ENCODE measurements around the gene ALDH1L1.

ALDH1L1 gene

DNA sequence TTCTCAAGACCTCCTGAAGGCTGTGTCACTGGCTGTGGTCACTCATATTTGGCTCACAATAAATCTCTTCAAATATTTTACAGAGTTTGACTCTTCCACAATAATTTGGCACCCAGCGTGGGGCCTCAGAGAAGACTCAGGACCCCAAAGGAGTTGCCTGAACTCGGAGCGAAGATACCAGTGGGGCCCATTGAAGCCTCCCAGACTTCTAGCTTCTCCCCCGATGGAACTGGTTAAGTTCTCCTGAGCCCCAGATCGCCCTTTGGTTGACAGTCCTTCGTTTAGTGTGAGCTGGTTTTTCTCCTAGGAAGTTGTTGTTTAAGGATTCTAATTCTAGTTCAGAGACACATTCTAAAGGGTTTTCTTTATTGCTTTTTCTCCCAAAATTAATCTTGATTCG lies 95.1 kb downstream of the ALDH1L1 start:
- Histone ChIP-seq H3K27me3 (no peaks in the 10 kb centered on the region), H3K36me3 (no peaks in the 10 kb centered on the region), H3K27ac (no peak overlapping the region), H3K9me3 (peaks cover 29% of the 10 kb centered on the region), H4K20me1 (no peaks in the 10 kb centered on the region), H3K4me3 (no peak overlapping the region), H3K4me1 (peaks cover 16% of the 10 kb centered on the region), H3K9ac (no peak overlapping the region), H3K4me2 (no peak overlapping the region)
- TF ChIP-seq Cebpa-rat (IDR thresholded peaks at IDR 0.05), result no peak

- H4K20me1 ChIP-seq, result no peaks in the 10 kb centered on the region
- H3K4me3 ChIP-seq, result peak overlapping the region; percentile 72; the same call in 1 of the 2 replicates
- H3K4me2 ChIP-seq, result peak overlapping the region; percentile 58
- no peaks in the 10 kb centered on the region for H3K36me3 ChIP-seq
- peaks cover 29% of the 10 kb centered on the region for H3K9me3 ChIP-seq
- no peak overlapping the region for H3K27ac ChIP-seq
- no peaks in the 10 kb centered on the region for H3K27me3 ChIP-seq
- H3K9ac ChIP-seq, result peak overlapping the region; percentile 86; the same call in 1 of the 2 replicates
- no peak for TF ChIP-seq Cebpa-rat (IDR thresholded peaks at IDR 0.05)
- peaks cover 16% of the 10 kb centered on the region for H3K4me1 ChIP-seq
Observed at GRCh38 chr3:126084768-126085180, 95.6 kb downstream of the ALDH1L1 start.

GRCh38 chr3:126083913-126084767 lies 96.2 kb downstream of the ALDH1L1 start, which contains the start of gene SLC41A3:
SLC41A3 (minus strand) TSS chr3:126084124; CDS start chr3:126068219, 15,905 bp downstream.
- H3K27ac ChIP-seq, result peak within 1 kb of the TSS; percentile 91
- peaks cover 23% of the 10 kb centered on the region for H3K9me3 ChIP-seq
- peak within 1 kb of the TSS; percentile 86 for H3K9ac ChIP-seq
- H3K36me3 ChIP-seq, result no peaks in the 10 kb centered on the region
- H3K27me3 ChIP-seq, result no peaks in the 10 kb centered on the region
- H3K4me2 ChIP-seq, result peak within 1 kb of the TSS; percentile 86
- TF ChIP-seq Cebpa-rat (IDR thresholded peaks at IDR 0.05), result no peak
- H3K4me3 ChIP-seq, result peak within 1 kb of the TSS; percentile 72
- H3K4me1 ChIP-seq, result peaks cover 16% of the 10 kb centered on the region
- H4K20me1 ChIP-seq, result no peaks in the 10 kb centered on the region

GRCh38 chr3:126083511-126083912 lies 96.9 kb downstream of the ALDH1L1 start:
- Histone ChIP-seq H3K9me3 (peaks cover 16% of the 10 kb centered on the region; the same call in 1 of the 2 replicates), H3K27me3 (no peaks in the 10 kb centered on the region), H3K9ac (peak overlapping the region; percentile 86), H3K27ac (peak overlapping the region; percentile 91), H3K4me3 (peak overlapping the region; percentile 72), H3K4me1 (peaks cover 16% of the 10 kb centered on the region), H4K20me1 (0 out of 2 replicates have a peak, but pooled peaks cover 3% of the 10 kb centered on the region), H3K4me2 (peak overlapping the region; percentile 86), H3K36me3 (no peaks in the 10 kb centered on the region)
- no peak for TF ChIP-seq Cebpa-rat (IDR thresholded peaks at IDR 0.05)

DNA sequence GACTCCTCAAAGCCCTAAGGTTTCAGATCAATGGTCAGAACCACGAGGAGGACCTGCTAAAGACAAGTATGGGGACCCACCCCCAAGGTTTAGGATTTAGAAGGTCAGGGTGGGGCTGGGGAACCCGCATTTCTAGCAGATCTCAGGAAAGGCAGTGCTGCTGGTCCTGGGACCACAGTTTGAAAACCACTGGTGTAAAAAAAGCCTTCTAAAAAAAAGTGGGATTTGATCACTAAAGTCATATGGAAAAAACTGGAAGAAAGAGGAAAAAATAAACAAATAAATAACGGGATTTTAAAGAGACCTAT lies 97.3 kb downstream of the ALDH1L1 start:
- H3K36me3 ChIP-seq, result no peaks in the 10 kb centered on the region

DNA sequence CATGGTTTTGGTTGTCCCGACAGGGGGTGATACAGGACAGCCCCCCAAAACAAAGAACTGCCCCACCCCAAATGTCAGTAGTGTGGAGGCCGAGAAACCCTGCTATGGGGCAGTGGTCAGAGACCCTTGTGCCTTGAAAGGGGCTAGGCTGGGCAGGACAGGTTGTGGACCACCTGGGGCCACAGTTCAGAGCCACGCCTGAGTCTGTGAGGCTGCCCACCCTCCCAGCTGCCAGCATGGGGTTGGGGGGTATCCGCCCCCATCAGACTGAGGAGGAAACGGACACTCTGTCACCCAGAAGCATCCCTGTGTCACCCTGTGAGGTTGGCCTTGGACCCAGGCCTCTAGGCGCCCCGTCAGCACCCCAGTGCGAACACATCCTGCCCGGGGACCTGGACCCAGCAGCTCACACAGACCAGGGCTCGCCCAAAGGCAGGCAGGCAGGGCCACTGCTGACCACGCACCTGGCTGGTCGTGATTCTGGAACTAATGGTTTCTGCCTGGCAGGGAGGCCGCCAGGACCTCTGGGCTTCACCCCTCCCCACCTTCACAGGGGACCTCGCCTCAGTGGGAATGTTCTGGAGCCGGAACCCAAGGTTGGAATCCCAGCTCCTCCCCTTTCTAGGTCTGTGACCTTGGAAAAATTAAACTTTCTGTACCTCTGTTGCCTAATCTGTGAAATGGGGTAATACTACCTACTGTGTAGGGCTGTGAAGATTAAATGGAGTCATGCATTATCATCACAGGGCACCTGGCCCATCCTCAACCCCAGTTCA lies 97.8 kb downstream of the ALDH1L1 start:
- no peaks in the 10 kb centered on the region for H3K36me3 ChIP-seq
- H3K9me3 ChIP-seq, result peaks cover 15% of the 10 kb centered on the region; the same call in 1 of the 2 replicates
- peak overlapping the region; percentile 72 for H3K4me3 ChIP-seq
- H3K4me2 ChIP-seq, result peak overlapping the region; percentile 86
- peak overlapping the region; percentile 86 for H3K9ac ChIP-seq
- H3K27ac ChIP-seq, result peak overlapping the region; percentile 91; the same call in 1 of the 2 replicates
- H3K27me3 ChIP-seq, result no peaks in the 10 kb centered on the region
- H3K4me1 ChIP-seq, result peaks cover 16% of the 10 kb centered on the region
- TF ChIP-seq Cebpa-rat (IDR thresholded peaks at IDR 0.05), result no peak
- peaks cover 13% of the 10 kb centered on the region; the same call in 1 of the 2 replicates for H4K20me1 ChIP-seq

More for the DNA sequence above, 97.3 kb downstream of the ALDH1L1 start:
- peak overlapping the region; percentile 86 for H3K9ac ChIP-seq
- no peak for TF ChIP-seq Cebpa-rat (IDR thresholded peaks at IDR 0.05)
- peak overlapping the region; percentile 86 for H3K4me2 ChIP-seq
- peak overlapping the region; percentile 91 for H3K27ac ChIP-seq
- peak overlapping the region; percentile 72 for H3K4me3 ChIP-seq
- 0 out of 2 replicates have a peak, but pooled peaks cover 7% of the 10 kb centered on the region for H4K20me1 ChIP-seq
- peaks cover 15% of the 10 kb centered on the region; the same call in 1 of the 2 replicates for H3K9me3 ChIP-seq
- H3K27me3 ChIP-seq, result no peaks in the 10 kb centered on the region
- peaks cover 16% of the 10 kb centered on the region for H3K4me1 ChIP-seq

- H3K27ac ChIP-seq, result no peak overlapping the region
- H3K36me3 ChIP-seq, result no peaks in the 10 kb centered on the region
- no peak overlapping the region for H3K9ac ChIP-seq
- peaks cover 14% of the 10 kb centered on the region; the same call in 1 of the 2 replicates for H4K20me1 ChIP-seq
- no peak overlapping the region for H3K4me3 ChIP-seq
- H3K9me3 ChIP-seq, result peaks cover 15% of the 10 kb centered on the region; the same call in 1 of the 2 replicates
- peaks cover 16% of the 10 kb centered on the region for H3K4me1 ChIP-seq
- H3K27me3 ChIP-seq, result no peaks in the 10 kb centered on the region
- TF ChIP-seq Cebpa-rat (IDR thresholded peaks at IDR 0.05), result no peak
- no peak overlapping the region for H3K4me2 ChIP-seq
Observed at GRCh38 chr3:126081618-126082361, 98.6 kb downstream of the ALDH1L1 start.

- Histone ChIP-seq H3K4me2 (no peak overlapping the region), H3K9ac (no peak overlapping the region), H4K20me1 (peaks cover 14% of the 10 kb centered on the region; the same call in 1 of the 2 replicates), H3K36me3 (no peaks in the 10 kb centered on the region), H3K4me3 (no peak overlapping the region), H3K27ac (no peak overlapping the region), H3K27me3 (no peaks in the 10 kb centered on the region), H3K4me1 (peaks cover 16% of the 10 kb centered on the region), H3K9me3 (peaks cover 8% of the 10 kb centered on the region; the same call in 1 of the 2 replicates)
- TF ChIP-seq Cebpa-rat (IDR thresholded peaks at IDR 0.05), result no peak
Observed at GRCh38 chr3:126080970-126081369, 99.4 kb downstream of the ALDH1L1 start.

DNA sequence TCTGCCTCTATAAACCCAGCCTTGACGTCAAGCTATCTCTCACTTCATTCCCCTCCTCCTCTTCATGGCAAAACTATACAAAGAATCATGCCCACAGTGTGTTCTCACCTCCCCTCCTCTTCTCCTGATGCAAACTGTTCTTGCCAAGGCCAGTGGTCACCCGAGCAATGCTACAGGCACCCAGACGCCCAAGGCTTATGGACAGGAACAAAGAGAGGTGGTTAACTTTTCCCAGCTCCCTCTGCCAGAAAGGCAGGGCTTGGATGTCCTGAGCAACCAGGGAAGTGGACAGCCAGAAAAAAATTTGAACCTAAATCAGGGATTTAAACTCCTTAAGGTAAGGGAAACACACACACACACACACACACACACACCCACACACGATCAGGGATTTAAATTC lies 101.5 kb downstream of the ALDH1L1 start:
- Histone ChIP-seq H3K4me1 (peaks cover 10% of the 10 kb centered on the region), H3K9me3 (no peaks in the 10 kb centered on the region), H3K9ac (no peak overlapping the region), H3K36me3 (no peaks in the 10 kb centered on the region), H3K4me2 (no peak overlapping the region), H3K4me3 (no peak overlapping the region), H3K27ac (no peak overlapping the region), H3K27me3 (no peaks in the 10 kb centered on the region), H4K20me1 (peaks cover 14% of the 10 kb centered on the region; the same call in 1 of the 2 replicates)
- no peak for TF ChIP-seq Cebpa-rat (IDR thresholded peaks at IDR 0.05)
